Astrocyte (in vitro differentiated cells and primary cell): ENCODE results near the gene PEX26. TPM values are rescaled to one million over a fixed set of nuclear protein-coding genes. Genes with fewer than 3 reads are reported as not detected.
"Not testable (repeated sequence)": the region's sequence is repeated elsewhere in the genome, so short reads cannot be mapped to it uniquely, and the experiment has no call there.

Source experiments
- DNase-seq: peaks from one replicate; pipeline ENCODE4 v3.0.0-alpha.2; 2010; ENCODE audit warnings: low read depth
- FAIRE-seq: peaks from 2 replicates; lab custom pipeline; 2011; peaks lifted over from hg19 to GRCh38; lab: Jason Lieb, UNC
- H2AFZ ChIP-seq: 2 replicates; pipeline ENCODE4 v1.6.0; 2012; ENCODE audit warnings: low read depth, low read length, inconsistent platforms
- H3K27ac ChIP-seq: 2 replicates; pipeline ENCODE4 v1.5.1; 2011; ENCODE audit warnings: low read depth, low read length, inconsistent platforms
- H3K27me3 ChIP-seq: 2 replicates; pipeline ENCODE4 v1.6.0; 2011; ENCODE audit warnings: low read length, inconsistent platforms; ENCODE audit not compliant: insufficient read depth
- H3K36me3 ChIP-seq: 2 replicates; pipeline ENCODE4 v1.5.1; 2011; ENCODE audit warnings: low read length, inconsistent platforms; ENCODE audit not compliant: insufficient read depth
- H3K4me1 ChIP-seq: 2 replicates; pipeline ENCODE4 v1.5.1; 2011; ENCODE audit warnings: low read length, inconsistent platforms; ENCODE audit not compliant: insufficient read depth
- H3K4me2 ChIP-seq: 2 replicates; pipeline ENCODE4 v1.6.0; 2012; ENCODE audit warnings: low read length, inconsistent platforms
- H3K4me3 ChIP-seq: 2 replicates; pipeline ENCODE4 v1.5.1; 2011; ENCODE audit warnings: low read depth, mild to moderate bottlenecking, low read length, inconsistent platforms; ENCODE audit not compliant: insufficient read depth
- H3K79me2 ChIP-seq: 2 replicates; pipeline ENCODE4 v1.6.0; 2012; ENCODE audit warnings: mild to moderate bottlenecking, low read length, inconsistent platforms; ENCODE audit not compliant: insufficient read depth
- H3K9ac ChIP-seq: 2 replicates; pipeline ENCODE4 v1.6.0; 2012; ENCODE audit warnings: mild to moderate bottlenecking, low read length, inconsistent platforms
- H3K9me3 ChIP-seq: 2 replicates; pipeline ENCODE4 v1.5.1; 2012; ENCODE audit warnings: low read depth, mild to moderate bottlenecking, low read length, inconsistent platforms; ENCODE audit not compliant: insufficient read depth
- H4K20me1 ChIP-seq: 2 replicates; pipeline ENCODE4 v1.6.0; 2012; ENCODE audit warnings: low read length, inconsistent platforms; ENCODE audit not compliant: insufficient read depth
- H3K27ac Mint-ChIP-seq: one replicate; pipeline ENCODE4 v1.8.0; 2021; ENCODE audit warnings: mild to moderate bottlenecking, mixed read lengths; ENCODE audit not compliant: unreplicated experiment
- H3K27me3 Mint-ChIP-seq: one replicate; pipeline ENCODE4 v1.8.0; 2021; ENCODE audit warnings: low read depth, mixed read lengths; ENCODE audit not compliant: unreplicated experiment
- H3K36me3 Mint-ChIP-seq: one replicate; pipeline ENCODE4 v1.8.0; 2021; ENCODE audit warnings: low read depth, mixed read lengths; ENCODE audit not compliant: unreplicated experiment
- H3K4me1 Mint-ChIP-seq: one replicate; pipeline ENCODE4 v1.8.0; 2021; ENCODE audit warnings: low read depth, mixed read lengths; ENCODE audit not compliant: unreplicated experiment
- H3K4me3 Mint-ChIP-seq: one replicate; pipeline ENCODE4 v1.8.0; 2021; ENCODE audit warnings: mild to moderate bottlenecking, moderate library complexity, mixed read lengths; ENCODE audit not compliant: unreplicated experiment
- H3K9me3 Mint-ChIP-seq: one replicate; pipeline ENCODE4 v1.8.0; 2021; ENCODE audit warnings: mild to moderate bottlenecking, mixed read lengths; ENCODE audit not compliant: unreplicated experiment
- CTCF ChIP-seq: IDR thresholded peaks from 2 replicates; pipeline ENCODE4 v1.5.1; 2011; ENCODE audit warnings: low read depth, mild to moderate bottlenecking, inconsistent platforms, low read length, moderate library complexity; ENCODE audit not compliant: insufficient read depth
- EZH2 ChIP-seq: IDR thresholded peaks from 2 replicates; pipeline ENCODE4 v1.6.1; 2012; ENCODE audit warnings: mild to moderate bottlenecking, low read length, inconsistent platforms; ENCODE audit not compliant: insufficient read depth
- total RNA-seq: library from RNA; stranded (reverse); gene quantifications from 2 replicates; pipeline ENCODE4 v1.2.1, GENCODE V29; 2021

The PEX26 gene
- total RNA-seq, 1 donor from 2014 or later, result 41.9 TPM

- H3K79me2 ChIP-seq, result no peaks in the 10 kb centered on the region
- TF ChIP-seq EZH2 (no peak), CTCF (no peak)
- no peak overlapping the region for H3K4me3 ChIP-seq
- no peaks in the 10 kb centered on the region for H3K36me3 ChIP-seq
- no peak overlapping the region for H3K27ac Mint-ChIP-seq
- H3K9me3 Mint-ChIP-seq, result peaks cover 18% of the 10 kb centered on the region
- H3K4me1 Mint-ChIP-seq, result peaks cover 3% of the 10 kb centered on the region
- peaks cover 3% of the 10 kb centered on the region for H3K4me1 ChIP-seq
- no peaks in the 10 kb centered on the region for H3K27me3 ChIP-seq
- H4K20me1 ChIP-seq, result peaks cover 1% of the 10 kb centered on the region
- no peaks in the 10 kb centered on the region for H3K9me3 ChIP-seq
- no peak overlapping the region for H3K27ac ChIP-seq
- peaks cover 13% of the 10 kb centered on the region for H3K27me3 Mint-ChIP-seq
- FAIRE-seq (no peak), DNase-seq (peak; percentile 12)
- no peak overlapping the region for H3K9ac ChIP-seq
- no peak overlapping the region for H3K4me3 Mint-ChIP-seq
- no peak overlapping the region for H3K4me2 ChIP-seq
- H3K36me3 Mint-ChIP-seq, result peaks cover 22% of the 10 kb centered on the region
- H2AFZ ChIP-seq, result no peak overlapping the region
Observed at GRCh38 chr22:18104566-18104965, 26.8 kb downstream of the PEX26 start.

DNA sequence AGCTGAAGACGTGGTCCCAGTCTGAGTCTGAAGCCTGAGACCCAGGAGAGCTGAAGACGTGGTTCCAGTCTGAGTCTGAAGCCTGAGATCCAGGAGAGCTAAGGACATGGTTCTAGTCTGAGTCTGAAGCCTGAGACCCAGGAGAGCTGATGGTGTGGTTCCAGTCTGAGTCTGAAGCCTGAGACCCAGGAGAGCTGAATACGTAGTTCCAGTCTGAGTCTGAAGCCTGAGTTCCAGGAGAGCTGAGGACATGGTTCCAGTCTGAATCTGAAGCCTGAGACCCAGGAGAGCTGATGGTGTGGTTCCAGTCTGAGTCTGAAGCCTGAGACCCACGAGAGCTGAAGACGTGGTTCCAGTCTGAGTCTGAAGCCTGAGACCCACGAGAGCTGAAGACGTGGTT lies 28.2 kb downstream of the PEX26 start:
- not testable (repeated sequence) for H3K27me3 ChIP-seq, H3K79me2 ChIP-seq, DNase-seq, H3K36me3 ChIP-seq, H3K27ac Mint-ChIP-seq, H3K9ac ChIP-seq, H3K4me1 Mint-ChIP-seq, H3K4me3 Mint-ChIP-seq, H3K4me3 ChIP-seq, H4K20me1 ChIP-seq, H2AFZ ChIP-seq, H3K4me2 ChIP-seq, FAIRE-seq, H3K4me1 ChIP-seq, H3K27ac ChIP-seq, H3K9me3 ChIP-seq
- H3K27me3 Mint-ChIP-seq, result peaks cover 20% of the 10 kb centered on the region
- H3K9me3 Mint-ChIP-seq, result peaks cover 18% of the 10 kb centered on the region
- H3K36me3 Mint-ChIP-seq, result peaks cover 18% of the 10 kb centered on the region

- peaks cover 22% of the 10 kb centered on the region for H3K27me3 Mint-ChIP-seq
- not testable (repeated sequence) for H3K4me3 Mint-ChIP-seq, H3K9me3 ChIP-seq, H2AFZ ChIP-seq, H3K4me1 Mint-ChIP-seq, H3K36me3 ChIP-seq, H3K79me2 ChIP-seq, H3K27ac Mint-ChIP-seq, H4K20me1 ChIP-seq, DNase-seq, FAIRE-seq, H3K4me3 ChIP-seq, H3K9ac ChIP-seq, H3K27ac ChIP-seq, H3K4me2 ChIP-seq, H3K27me3 ChIP-seq
- H3K9me3 Mint-ChIP-seq, result peaks cover 16% of the 10 kb centered on the region
- peaks cover 15% of the 10 kb centered on the region for H3K36me3 Mint-ChIP-seq
- H3K4me1 ChIP-seq, result peaks cover 11% of the 10 kb centered on the region
Observed at GRCh38 chr22:18106550-18107341, 29.0 kb downstream of the PEX26 start.
